Heart left ventricle (tissue), 13 donors: ENCODE measurements around the gene TDP2.
"Not testable (repeated sequence)": the region's sequence is repeated elsewhere in the genome, so short reads cannot be mapped to it uniquely, and the experiment has no call there.

Experiments
- CTCF ChIP-seq, 12 donors: fragments of 200-600 bp; sonication (generic) in 4 of 12; IDR thresholded peaks; one replicate each; pipeline versions ENCODE4 v1.5.0 to v1.8.0; 2018 to 2022; ENCODE audit warnings: antibody characterized with exemption in 12 of 12, mild to moderate bottlenecking in 5 of 12
- POLR2A ChIP-seq, 2 donors: fragments of 450-650 bp; IDR thresholded peaks; one replicate each; pipeline ENCODE4 v1.6.1; 2017; ENCODE audit warnings: antibody characterized with exemption in 2 of 2, mild to moderate bottlenecking in 2 of 2, moderate library complexity in 2 of 2
- donor health status: ischemic (EF 13 %, LVEDD 7.1; RV severe dilation, severe dysfunction).
- donor health status: DM: no; HTN: yes; CAD: no.
- donor health status: DM: no; HTN: no; CAD: no.
- donor health status: ischemic (EF 25% LVEDD 6.9; RV normal size, moderate dysfunction).
- donor health status: ischemic (EF 25% LVEDD 5.7; RV mildly dilated, moderate dysfunction).
- donor health status: ischemic (EF 35%, LVEDD 5.7; RV mildly dilated, moderate dysfunction).
- donor health status: nonischemic (EF 11% LVEDD 7.7; RV severe dilation, severe dysfunction).
- donor health status: DM: yes; HTN: yes; CAD: no.
- donor health status: PGD.
- donor health status: ischemic (EF 29% LVEDD 5.4; RV normal size, mild dysfunction).
- donor health status: nonischemic (EF 23%, LVEDD 6.1; RV moderate dilation, normal function).

GRCh38 chr6:24670492-24670891, 3.8 kb upstream of the TDP2 start:
- not testable (repeated sequence) for TF ChIP-seq CTCF, POLR2A (IDR thresholded peaks at IDR 0.05)
